ENCODE results near the gene PALLD.

DNA sequence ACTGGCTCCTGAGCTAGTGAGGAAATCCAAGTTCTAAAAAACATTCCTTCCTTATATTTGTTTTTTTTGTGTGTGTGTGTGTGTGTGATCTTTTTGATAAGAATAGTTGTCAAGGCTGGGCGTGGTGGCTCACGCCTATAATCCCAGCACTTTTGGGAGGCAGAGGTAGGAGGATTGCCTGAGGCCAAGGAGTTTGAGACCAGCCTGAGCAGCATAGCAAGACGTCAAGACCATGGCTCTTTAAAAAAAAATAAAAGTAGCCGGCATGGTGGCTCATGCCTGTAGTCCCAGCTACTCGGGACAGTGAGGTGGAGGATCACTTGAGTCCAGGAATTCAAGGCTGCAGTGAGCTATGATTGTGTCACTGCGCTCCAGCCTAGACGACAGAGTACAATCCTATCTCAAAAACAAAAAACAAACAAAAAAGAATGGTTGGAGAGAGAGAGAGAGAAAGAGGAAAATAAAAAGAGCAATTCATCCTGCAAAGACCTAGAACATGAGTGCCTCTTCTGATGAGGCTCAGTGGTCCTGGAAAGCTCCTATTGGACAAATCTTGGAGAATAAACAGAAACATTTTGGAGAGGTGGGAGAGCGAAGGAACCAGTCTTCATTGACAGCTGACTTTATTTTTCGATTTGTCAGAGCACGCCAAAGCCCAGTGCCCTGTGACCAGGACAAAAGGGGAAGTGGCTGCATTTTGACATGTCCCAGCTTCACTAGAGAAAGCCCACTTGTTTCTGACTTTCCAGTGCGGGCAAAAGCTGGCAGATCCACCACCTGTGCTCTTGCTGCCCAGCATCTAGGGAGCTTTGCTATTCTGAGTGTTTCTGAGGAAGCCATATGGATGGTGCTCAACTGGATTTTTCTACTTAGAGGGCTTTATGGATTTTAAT, 244.7 kb downstream of the PALLD start:
- TF ChIP-seq EZH2 (IDR thresholded peaks at IDR 0.05; ENCODE audit: insufficient read depth, poor library complexity, severe bottlenecking) (no peak), EZH2phosphoT487 (IDR thresholded peaks at IDR 0.05; ENCODE audit: insufficient read depth, low read depth) (no peak)

Measured in GM23248 (cell line).